Urothelium cell line (cell line): Measurements from ENCODE around the gene C7orf57.

ENCODE experiments used
- DNase-seq: peaks from one replicate; pipeline ENCODE4 v3.0.0; 2011; ENCODE audit warnings: low spot score, mixed read lengths
- FAIRE-seq: peaks from 2 replicates; lab custom pipeline; 2011; peaks lifted over from hg19 to GRCh38; lab: Jason Lieb, UNC

C7orf57 gene

DNA sequence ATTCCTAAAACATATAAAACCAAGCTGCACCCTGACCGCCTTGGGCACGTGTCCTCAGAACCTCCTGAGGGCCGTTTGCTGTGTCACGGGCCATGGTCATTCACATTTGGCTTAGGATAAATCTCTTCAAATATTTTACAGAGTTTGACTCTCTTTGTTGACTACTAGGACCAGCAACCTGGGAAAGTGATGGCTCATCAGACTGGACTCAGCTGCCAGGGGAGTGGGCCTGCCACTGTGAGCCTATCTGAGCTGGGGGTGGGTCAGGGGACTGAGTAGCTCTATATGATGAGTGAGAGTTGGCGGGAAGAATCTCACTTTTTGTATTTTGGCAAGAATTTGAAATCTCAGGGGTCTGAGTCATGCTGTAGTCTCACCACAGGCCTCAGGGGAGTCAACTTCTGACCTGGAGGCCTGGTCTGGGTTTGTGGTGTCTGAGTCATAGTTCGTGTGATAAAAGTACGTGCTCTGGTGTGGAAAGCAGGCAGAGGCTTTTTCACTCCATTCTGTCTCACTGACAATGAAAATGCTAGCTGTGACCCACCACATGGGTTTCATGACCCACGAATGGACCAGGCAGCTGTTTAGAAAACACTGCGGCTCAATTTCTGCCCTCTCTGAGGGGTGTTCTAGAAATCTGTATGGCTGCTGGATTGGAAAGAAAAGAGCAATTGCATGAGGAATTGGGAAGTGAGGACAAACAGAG, 49.5 kb downstream of the C7orf57 start:
- DNase-seq (peak; percentile 90), FAIRE-seq (peak; percentile 42)

DNA sequence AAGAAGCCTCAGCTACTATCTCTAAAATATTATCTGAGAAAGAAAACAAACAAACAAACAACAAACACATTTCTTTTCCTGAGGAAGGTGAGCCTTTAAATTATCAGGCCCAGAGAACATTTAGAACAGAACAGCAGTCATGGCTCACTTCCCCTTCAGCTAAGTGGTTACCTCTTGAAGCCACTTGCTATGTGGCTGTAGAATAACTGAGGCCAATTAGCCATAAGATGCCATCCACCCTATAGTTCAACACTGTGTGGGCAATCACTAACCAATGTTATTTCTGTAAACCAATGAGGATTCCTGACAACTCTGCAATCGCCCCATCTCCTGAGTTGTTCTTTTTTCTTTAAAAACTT, 50.1 kb downstream of the C7orf57 start:
- FAIRE-seq (no peak), DNase-seq (no peak)

DNA sequence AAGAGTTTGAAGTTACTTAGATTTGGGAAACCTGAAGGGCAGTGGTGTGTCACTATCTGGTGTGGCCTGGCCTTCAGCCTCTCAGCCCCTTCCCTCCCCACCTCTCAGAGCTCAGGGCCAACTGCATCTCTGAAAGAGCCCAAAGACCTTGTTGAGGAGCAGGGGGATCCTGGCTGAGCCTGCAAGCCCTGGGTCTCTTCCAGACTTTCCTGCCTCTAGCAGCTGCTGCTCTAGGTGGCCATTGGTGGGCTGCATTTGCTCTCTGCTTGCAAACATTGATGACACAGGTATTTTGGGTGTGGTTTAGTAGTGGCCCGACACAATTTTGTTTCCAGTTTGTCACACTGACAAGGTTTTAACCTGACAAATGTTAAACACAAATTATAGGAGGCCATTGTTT, 50.6 kb downstream of the C7orf57 start:
- FAIRE-seq, result no peak
- DNase-seq, result no peak

DNA sequence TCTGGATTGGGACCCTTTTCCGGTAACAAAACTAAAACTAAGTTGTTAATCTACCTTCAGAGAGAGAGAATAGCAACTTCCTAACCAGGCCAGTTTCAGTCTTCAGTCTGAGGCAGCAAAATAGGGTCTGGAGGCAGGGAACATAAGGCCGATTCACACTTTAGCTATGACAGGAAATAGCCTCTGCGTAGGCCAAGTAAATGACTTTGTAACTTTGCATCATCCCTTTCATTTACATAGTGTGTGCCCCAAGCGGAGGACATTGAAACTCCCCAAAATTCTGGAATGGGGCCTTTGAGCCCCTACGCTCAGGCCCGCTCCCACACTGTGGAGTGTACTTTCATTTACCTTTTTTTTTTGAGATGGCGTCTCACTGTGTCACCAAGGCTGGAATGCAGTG, 52.0 kb downstream of the C7orf57 start:
- DNase-seq (no peak), FAIRE-seq (no peak)

DNA sequence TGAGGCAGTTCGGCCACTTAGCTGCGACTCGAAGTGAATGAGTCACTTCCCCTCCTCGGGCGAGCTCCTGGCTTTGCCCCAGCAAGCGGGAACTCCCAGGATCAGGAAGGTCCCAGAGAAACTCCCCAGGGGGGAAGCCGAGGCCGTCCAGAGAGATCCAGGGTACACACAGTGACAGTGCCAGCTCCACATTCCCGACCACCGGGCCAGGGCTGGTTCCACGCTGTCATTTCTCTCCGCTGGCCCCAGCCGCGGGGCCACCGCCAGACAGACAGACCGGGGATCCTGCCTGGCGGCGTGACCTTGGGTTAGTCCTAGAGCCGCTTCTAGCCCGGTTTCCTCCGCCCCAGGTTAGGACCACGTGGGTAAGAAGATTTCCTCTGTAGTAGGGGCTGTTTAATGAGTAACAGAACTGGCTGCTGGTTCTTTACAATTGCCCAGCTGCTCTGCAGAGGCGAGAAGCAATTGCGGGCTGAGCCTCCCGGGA, 53.3 kb downstream of the C7orf57 start:
- FAIRE-seq (peak; percentile 82), DNase-seq (peak; percentile 85)

DNA sequence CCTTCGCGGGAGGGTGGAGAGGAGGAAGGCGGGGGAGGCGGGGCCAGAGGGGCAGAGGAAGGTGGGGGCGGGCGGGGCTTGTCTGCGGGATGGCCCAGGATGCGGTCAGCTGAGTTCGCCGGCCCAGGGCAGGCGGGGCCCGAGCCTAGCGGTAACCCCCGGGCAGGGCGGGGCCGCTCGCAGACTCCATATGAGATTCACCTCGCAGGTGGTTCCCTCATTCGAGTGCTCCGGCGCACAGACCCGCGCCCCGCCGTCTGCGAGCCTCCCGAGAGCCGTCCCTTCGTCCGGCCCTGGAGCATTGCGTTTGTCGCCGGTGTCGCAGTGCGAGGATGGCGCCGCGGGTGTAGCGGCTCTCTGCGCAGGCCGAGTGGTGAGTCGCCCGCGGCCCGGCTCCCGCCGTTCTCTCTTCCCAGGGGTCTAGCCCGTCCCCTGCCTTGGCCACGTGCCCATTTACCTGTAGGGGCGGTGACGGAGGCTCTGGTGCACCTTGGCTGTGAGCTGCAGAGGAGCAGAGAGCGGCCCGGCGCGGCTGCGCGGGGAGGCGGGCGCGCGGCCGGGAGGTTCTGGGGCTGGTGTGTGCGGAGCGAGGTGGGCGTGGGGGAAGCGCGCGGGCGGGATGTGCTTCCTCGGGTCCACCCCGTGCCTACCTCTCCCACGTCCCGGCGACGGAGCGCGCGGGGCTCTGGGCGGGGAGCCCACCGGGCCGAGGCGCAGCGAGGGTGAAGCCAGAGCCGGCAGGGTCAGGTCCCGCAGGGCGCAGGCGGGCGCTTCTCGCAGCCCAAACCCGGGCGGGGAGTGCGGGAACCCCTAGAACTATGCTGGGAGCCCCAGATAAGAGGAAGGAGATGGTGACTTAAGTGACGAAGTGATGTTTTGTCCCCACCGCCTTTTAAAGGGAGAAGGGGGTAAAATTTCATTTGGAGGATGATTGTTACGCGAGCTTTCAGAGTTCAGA, 54.0 kb downstream of the C7orf57 start, which contains the start of gene UPP1:
UPP1 (plus strand) TSS at position 220 of the 958 bp plus-strand sequence. CDS start 5,519 bp downstream, outside the sequence.
- DNase-seq (peak; percentile 93), FAIRE-seq (peak; percentile 30)

DNA sequence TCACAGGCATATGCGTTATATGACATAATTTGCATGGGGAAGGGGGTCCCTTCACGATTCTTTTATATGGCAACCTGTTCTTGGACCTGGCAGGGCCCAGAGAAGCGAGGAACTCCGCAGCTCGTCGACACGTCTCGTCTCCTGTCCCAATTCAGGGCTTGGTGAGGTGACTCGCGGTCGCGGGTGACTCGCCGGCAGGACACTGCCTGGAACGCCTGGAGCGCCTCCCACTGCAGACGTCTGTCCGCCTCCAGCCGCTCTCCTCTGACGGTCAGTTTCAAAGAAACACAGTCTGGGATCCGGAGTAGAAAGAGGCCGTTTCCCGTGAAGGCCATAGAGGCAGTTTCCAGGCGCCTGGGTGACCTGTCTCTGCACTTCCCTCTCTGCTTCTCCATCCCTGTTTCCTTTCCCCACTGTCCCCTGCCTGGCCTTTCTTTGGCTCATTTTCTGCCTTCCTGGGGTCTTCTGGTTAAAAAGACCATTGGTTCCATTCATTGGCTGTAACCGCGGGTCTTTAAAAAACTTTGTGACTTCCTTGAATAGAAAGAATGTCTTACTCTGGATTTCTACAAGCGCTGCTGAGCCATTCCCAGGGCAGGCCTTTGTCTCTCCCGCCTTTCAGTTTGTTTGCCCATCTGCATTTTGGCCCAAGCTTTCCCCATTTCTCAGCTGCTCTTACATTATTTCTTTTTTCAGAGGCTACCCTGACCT, 54.9 kb downstream of the C7orf57 start:
- FAIRE-seq (peak; percentile 20), DNase-seq (peak; percentile 40)

DNA sequence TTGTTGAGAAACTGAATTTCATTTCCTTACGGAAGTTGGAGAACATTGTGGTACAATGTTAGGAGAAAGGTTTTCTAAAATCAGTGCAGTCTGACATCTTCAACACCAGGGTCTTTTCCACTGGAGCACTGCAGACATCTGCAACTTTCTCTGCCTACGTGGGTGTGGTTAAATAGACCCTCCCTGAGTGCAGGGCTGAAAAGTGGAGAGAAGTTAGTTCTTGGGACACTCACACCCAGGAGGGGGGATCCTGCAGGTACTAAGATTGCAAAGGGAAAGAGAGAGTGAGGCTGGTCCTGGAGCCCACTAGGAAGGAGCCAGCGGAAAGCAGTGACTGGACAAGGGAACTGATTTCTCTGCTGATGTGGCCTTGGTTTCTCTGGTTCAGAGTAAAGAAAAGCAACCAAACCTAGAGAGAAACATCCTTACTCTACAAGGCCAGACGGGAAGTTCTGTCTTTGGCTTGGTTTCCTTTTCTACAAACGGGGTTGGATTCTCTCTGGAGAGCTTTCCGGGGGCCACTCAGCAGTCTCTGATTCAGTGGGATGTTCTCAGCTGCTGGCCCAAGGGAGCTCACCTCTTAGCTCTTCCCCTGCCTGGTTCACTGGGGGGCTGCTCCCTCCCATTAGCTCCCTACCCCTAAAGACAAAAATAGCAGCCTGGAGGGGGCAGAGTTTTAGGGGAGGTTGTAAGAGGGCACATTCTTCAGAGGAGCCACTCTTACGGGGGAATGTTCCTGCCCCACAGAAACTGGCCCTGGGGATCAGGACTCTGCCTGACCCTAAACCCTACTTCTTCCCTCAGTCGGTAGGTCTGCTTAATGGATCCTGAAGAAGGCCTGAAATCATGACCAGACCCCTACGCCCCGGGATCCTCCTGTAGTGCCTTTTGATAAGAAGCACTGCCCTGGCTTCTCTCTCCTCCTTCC, 56.4 kb downstream of the C7orf57 start:
- DNase-seq (no peak), FAIRE-seq (no peak)

DNA sequence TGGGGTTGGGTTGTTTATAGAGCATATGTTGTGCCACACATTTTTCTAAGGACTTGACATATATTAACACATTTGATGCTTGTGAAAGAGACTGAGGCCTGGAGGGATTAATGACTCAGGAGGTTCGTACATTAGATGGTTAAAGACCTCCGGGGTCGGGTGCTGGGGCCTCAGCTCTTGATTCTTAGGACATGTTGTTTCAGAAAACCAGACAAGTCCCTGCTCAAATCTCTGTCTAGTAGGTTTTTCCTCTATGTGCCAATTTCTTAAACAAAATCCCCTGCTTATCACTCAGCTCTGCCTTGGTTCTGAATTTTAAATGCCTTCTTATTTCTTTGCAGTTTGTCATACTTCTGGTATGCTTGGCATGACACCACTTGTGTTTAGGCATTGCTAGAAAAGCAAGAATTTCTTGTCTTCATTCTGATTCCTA, 59.5 kb downstream of the C7orf57 start:
- FAIRE-seq, result no peak
- no peak for DNase-seq

DNA sequence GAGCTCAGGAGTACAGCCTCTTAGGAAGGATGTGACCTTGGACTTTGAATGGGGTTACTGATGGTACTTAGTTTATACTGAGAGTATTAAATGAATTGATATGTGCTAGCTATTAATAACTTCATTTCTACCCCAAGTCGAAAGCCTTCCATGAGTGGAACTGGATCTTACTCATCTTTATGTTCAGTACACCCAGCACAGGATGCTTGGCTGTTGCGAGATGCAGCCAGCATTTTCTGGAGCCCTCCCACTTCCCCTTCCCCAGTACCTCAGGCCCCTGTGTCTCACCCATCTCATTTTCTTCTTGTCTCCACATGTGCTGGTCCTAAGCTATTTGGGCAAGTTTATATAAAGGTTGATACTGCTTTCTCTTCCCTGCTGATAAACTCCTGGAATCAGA, 60.9 kb downstream of the C7orf57 start:
- DNase-seq, result no peak
- FAIRE-seq, result no peak

DNA sequence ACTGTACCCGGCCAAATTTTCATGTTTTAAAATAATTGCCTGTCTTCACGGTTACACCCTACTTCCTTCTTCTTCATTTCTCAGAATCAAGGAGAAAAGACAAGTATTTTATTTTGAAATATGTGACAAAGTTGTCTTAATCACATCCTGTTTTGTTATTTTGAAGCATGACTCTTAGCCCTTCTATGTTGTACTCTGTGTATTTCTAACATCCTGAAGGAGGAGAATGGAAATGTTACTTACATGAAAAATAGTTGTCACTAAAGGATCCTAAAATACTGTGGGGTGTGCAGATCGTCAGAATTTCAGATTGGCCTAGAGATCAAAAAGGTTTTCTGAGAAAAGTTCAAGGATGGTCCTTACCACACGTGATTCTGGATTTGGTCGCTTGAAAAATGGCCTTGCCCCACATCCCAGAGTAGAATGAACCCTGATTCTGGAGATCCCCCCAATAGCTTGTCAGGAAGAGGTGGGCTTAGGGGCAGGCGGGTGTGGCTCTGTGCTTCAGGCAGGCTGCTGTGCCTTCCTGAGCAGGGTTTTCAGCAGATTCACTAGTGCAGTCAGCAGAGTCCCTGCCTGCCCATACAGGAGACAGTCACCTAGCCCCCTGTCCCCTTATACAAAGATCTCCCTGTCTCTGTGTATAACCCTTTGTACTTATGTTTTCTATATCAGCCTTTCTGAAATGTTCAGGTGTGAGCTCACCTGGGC, 62.3 kb downstream of the C7orf57 start:
- FAIRE-seq, result no peak
- no peak for DNase-seq

DNA sequence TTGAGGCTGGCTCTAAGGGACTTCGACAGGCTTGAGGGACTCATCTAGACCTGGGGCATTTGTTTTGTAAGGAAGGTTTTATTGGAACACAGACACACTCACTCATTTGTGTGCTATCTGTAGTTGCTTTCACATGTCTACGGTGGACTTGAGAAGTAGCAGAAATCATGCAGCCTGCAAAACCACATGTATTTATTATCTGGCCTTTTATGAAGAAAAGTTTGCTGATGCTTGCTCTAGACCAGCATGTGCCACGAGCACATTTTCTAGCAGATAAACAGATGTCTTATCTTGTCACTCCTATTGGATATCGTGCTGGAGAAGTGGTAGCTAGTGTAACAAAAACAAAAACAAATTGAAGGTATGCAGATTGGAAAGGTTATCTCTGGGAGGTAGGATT, 63.5 kb downstream of the C7orf57 start:
- DNase-seq (no peak), FAIRE-seq (no peak)

DNA sequence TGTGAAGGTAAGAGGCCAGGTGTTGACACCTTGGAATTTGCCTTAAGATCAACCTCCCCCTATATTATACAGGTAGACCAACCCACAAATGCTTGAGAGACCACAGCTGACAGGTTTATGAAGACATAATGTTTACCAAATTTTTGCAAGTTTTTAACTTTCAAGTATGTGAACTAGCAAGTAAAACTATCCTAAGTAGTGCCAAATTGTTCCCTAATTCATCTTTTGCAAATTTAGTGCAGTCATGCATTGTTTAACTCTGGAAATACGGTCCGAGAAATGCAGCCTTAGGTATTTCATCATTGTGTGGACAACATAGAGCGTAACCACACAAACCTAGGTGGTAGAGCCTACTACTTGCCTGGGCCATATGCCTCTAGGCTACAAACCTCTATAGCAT, 64.4 kb downstream of the C7orf57 start:
- FAIRE-seq (no peak), DNase-seq (no peak)

DNA sequence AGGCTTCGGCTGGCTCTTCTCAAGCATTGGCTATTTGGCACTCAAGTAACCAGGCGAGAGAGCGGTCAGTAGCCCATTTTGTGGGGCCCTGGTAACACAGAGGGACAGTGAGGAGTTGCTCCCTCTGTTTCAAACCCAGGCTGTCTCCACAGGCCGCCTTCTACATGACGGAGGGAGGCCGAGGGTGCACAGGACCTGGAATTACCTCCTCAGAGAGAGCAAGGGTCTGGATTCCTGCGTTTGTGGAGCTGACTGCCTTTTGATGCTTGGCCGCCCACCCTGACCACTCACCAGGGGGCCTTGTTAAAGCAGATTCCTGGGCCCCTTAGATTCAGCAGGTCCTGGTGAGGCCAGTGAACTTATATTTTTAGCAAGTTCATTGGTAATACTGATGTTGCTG, 66.0 kb downstream of the C7orf57 start:
- FAIRE-seq, result no peak
- DNase-seq, result no peak

DNA sequence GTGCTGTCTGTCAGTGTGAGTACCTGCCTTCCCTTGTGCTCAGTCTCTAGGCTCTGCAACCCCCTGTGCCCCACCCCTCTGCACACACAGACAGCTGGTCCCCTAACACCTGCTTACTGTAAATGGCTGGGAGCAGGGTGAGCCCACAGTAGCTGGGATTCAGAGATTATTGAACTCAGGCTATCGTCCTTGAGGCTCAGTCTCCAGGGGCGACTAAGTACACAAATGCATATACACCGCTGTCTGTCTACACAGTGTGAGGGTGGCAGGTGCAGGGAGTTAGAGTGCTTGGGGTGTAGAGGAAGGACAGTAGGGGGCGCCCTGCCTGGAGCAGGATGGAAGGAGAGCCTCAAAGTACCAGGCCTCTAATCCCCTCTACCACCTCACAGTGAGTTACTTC, 66.6 kb downstream of the C7orf57 start:
- FAIRE-seq (peak; percentile 67), DNase-seq (no peak)

DNA sequence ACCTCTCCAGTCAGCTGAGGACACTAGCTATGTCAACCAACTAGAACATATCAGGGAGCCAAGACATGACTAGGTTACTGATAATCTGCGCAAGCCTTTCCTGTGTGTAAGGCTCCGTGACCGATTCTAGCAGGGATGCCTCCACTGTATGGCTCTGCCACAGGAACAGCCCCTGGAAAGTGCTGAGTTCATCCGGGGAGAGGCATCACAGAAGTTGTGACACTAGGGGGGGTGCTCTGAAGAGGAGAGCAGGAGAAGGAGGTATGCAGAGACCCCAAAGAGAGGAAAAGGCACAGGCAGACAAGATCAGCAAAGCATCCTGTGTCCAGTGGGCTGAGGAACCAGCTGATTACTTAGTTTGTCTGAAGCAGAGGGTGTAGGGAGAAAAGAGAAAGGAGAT, 67.2 kb downstream of the C7orf57 start:
- no peak for FAIRE-seq
- no peak for DNase-seq

DNA sequence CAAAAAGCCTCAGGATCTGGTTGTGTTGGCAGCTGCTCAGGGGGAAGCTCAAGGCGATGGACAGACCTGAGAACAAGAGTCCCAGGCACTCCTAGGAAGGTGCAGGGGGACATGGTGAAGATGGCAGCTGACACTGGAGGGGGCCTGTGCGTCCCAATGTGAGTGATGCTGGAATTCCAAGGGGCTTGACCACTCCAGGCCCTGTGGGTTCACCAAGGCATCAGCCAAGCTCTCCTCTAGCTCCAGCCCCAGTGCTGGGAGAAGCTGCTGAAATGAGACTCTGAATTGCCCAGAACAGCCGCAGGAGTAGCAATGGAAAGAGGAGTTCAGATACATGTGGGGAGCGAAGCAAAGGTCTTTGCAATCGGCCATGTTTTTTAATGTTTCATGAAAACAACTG, 69.7 kb downstream of the C7orf57 start:
- DNase-seq, result no peak
- no peak for FAIRE-seq

DNA sequence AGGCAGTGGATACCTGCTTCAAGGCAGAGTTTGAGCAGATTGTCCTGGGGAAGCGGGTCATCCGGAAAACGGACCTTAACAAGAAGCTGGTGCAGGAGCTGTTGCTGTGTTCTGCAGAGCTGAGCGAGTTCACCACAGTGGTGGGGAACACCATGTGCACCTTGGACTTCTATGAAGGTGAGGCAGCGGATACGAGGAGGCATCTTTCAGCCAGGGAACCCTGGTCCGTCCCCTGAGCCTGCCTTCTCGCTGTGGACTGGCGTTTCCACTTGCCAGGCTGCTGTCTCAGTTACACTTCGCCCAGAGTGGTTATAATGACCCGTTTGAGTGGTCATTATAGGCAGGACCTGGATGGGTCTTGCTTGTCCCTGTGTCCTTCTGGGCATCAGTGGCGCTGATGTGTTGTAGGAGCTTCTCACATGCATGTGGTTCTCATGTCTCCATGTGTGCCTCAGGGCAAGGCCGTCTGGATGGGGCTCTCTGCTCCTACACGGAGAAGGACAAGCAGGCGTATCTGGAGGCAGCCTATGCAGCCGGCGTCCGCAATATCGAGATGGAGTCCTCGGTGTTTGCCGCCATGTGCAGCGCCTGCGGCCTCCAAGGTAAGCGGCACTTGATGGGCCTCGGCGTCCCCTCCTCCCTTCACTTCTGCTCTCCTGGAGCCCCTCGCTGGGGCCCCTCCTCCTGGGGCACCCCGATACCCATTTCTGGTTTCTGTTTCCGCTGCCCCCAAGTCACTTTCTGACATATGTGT, 71.7 kb downstream of the C7orf57 start:
- no peak for DNase-seq
- no peak for FAIRE-seq
